Stimulated activated CD8-positive, alpha-beta memory T cell treated with anti-CD3 and anti-CD28 coated beads, Interleukin-4, amount 100 ng/mL, for 1 hour (primary cell): Measurements from ENCODE around the gene CDCP1.
"Not testable (repeated sequence)": the region's sequence is repeated elsewhere in the genome, so short reads cannot be mapped to it uniquely, and the experiment has no call there.

Experiments
- DNase-seq, 2 donors: peaks; one replicate each; pipeline ENCODE4 v3.0.0-alpha.2; 2020; ENCODE audit warnings: low read depth in 2 of 2, low spot score in 1 of 2

CDCP1 gene

GRCh38 chr3:45084820-45085816 lies 61.1 kb downstream of the CDCP1 start:
- DNase-seq = no peak

DNA sequence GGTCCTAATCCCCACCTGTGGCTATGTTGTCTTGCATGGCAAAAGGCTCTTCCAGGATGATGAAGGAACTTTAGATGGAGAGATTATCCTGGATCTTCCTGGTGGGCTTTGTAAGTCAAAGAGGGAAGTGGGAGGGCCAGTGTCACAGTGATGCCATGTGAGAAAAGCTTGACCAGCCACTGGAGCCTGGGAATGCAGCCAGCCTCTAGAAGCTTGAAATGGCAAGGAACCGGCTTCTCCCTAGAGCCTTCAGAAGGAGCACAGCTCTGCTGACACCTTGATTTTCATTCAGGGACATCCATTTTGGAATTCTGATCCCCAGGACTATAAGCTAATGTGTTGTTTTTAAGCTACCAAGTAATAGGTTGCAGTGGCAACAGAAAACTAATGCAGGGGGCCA lies 61.8 kb downstream of the CDCP1 start:
- DNase-seq = no peak

DNA sequence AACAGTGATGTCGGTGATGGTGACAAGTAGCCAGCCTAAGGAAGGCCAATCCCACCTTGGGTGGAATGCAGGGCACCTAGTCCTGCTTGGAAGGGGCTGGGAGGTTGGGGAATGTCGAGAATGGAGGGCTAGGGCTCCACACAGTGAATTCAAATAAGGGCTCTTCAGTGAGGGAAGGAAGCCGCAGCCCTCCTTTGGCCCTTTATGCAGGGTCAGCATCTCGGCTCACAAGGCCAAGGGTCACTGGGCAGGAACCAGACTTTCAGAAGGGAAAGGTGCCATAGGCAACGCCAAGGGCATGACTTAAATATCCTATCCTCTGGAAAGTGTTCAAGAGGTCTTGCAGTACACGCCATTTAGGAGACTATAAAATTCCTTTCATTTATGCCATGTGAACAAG lies 63.2 kb downstream of the CDCP1 start:
- DNase-seq = no peak

DNA sequence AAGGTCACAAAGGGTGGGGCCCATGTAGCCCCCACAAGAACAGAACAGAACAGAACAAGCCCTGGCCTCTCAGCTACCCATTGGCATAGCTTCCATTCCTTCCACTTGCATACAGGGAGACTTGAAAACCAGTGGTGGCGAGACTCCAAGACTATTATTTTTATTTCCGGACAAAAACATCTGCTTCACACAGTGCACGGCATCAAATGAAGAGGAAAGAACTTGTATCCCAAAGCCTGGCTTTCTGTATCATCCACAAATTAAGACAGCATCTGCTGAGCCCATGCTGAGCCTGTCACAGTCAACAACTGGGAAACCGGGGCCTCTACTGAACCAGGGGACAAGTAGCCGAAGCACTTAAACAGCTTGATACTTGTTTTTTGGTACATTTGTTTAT lies 64.0 kb downstream of the CDCP1 start:
- no peak for DNase-seq

- no peak for DNase-seq
Measured at GRCh38 chr3:45081506-45082141, 64.6 kb downstream of the CDCP1 start.

- DNase-seq = no peak
Measured at GRCh38 chr3:45080824-45081223, 65.4 kb downstream of the CDCP1 start.

GRCh38 chr3:45079715-45080114 lies 66.5 kb downstream of the CDCP1 start:
- no peak for DNase-seq

DNA sequence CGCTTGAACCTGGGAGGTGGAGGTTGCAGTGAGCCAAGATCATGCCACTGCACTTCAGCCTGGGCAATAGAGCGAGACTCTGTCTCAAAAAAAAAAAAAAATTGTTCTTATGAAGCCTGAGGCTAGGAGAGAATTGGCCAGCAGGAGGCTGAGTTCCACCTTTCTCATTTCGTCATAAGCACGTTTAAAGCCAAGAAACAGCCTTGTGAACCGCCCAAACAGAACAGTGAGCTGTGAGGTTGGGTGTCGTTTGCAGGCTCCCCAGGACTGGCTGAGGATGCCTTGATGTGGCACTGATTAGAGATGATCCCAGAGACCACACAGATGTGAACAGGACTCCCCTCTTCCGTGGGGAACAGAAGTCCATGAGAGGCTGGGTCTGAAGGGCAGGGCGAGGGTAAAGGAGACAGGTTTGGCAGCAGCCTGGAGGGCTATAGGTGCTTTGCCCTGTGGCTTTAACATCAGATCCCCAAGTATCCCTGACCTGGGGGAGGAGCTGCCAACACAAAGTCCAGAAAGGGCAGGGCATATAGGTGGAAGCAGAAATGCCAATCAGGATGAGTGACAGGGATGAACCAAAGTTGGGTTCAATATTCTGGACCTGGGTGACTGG lies 67.2 kb downstream of the CDCP1 start:
- DNase-seq = no peak

DNA sequence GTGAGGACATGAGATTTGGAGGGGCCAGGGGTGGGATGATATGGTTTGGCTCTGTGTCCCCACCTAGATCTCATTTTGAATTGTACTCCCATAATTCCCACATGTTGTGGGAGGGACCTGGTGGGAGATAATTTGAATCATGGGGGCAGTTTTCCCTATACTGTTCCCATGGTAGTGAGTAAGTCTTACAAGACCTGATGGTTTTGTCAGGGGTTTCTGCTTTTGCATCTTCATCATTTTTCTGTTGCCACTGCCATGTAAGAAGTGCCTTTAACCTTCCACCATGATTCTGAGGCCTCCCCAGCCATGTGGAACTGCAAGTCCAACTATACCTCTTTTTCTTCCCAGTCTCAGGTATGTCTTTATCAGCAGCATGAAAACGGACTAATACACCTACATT lies 67.9 kb downstream of the CDCP1 start:
- not testable (repeated sequence) for DNase-seq

- no peak for DNase-seq
Measured at GRCh38 chr3:45075821-45076625, 70.2 kb downstream of the CDCP1 start.

- DNase-seq = no peak
Measured at GRCh38 chr3:45071075-45071474, 75.1 kb downstream of the CDCP1 start.

DNA sequence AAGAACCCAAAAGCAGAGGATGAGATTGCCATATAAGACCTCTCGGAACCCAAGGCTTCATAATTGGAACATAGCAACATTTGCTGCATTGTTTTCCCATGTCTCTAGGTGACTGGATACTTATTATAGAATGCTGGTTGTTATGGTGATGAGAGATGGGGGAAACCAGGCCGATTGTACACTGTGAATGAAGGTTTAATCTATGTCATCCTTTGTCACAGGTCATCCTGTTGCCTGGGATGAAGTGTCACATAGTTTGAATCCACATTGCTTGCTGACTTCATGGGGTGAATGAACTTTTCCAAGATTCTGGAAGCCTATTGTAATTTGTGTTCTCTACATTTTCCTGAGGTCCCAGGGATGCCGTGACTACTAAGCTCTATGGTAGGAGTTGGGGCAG lies 78.2 kb downstream of the CDCP1 start:
- DNase-seq = no peak

DNA sequence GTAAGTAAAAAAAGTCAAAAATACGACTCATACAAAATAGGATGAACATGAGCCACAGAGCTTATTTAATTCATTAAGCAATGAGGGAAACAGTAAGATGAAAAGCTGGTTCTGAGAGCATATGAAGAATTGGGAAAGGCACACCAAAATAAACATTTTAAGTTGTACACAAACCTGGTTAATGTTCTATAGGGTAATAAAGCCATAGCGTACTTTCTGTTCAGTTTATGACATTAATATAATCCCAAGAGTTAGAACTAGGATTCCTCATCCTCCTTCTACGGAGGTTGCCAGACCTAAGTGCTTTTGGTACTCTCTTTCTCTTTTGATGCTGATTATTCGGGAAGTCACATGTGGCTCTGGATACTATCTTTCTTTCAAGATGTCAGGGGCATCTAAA lies 78.7 kb downstream of the CDCP1 start:
- no peak for DNase-seq

DNA sequence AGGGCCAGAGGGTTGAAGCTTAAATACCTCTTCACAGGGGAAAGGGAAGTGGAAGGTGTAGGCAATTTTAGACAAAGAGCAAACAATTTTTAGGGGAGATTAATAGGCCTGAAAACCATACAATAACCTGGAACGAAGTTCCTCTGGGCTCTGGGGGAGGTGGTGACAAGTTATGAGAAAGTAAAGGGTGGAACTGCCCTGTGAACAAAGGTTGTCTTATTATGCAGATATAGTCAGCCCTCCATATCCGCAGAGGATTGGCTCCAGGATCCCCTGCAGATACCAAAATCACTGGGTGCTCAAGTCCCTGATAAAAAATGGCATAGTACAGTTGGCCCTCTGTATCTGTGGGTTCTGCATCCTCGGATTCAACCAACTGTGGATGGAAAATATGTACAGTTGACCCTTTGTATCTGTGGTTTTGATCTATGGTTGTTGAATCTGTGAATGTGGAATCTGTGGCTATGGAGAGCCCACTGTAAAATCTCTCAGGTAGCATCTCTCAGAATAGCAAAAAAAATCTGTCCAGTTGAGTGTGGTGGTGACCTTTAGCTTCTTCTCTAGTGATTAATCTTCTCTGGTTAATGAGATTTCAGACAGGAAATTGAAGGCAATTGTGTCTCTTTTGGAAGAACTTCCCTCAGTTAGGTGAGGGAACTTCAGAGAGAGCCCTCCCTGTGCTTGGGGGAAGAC lies 79.9 kb downstream of the CDCP1 start:
- DNase-seq = no peak

DNA sequence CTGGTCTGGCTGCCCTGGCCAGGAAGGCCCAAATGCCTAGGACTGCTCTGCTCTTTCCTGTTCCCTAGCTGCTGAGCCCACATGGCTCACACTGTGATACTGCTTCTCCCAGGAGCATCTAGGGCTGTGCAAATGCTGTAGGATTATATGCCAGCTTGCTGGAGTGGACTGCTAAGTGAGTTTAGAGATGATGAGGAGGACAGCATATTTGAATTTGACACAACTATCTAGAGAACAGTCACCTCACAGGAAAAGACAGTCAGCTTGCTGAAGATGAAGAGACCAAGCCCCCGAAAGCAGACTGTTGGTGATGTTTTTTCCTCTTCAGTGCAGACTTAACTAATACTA lies 80.8 kb downstream of the CDCP1 start:
- DNase-seq = no peak

GRCh38 chr3:45064512-45065372 lies 81.4 kb downstream of the CDCP1 start:
- DNase-seq = no peak

- DNase-seq = no peak
Measured at GRCh38 chr3:45062697-45063070, 83.5 kb downstream of the CDCP1 start.

DNA sequence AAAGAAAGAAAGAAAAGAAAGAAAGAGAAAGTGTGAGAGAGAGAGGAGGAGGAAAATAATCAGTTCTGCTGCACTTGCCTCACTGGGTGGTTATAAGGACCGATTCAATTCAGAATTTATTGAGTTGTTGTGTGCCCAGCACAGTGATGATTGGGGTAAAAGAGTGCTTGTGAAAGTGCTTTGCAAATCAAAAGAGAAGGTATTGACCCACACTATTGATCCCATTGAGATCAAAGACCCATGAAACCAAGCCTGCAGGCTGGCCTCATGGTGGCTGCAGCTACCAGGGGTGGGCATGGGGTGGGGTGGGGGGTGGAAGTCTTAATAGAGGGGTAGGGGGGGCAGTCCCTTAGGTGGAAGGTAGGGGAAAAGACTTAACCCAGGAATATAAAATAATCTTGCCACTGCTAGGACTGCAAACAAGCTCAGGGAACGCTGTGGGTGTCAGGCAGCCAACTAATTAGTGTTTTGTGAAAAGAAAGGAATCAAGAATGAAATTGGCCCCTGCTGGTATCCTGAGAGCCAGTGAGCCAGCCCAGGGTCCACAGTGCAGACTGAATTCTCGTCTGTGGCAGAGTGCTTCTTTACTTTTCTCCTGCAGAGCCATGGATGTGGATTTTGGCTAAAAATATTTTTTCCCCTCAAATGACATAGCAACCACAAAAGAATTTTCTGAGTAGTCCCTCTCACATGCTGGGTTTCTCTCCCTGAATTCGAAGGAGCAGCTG lies 85.8 kb downstream of the CDCP1 start:
- no peak for DNase-seq

GRCh38 chr3:45059132-45059531 lies 87.0 kb downstream of the CDCP1 start:
- DNase-seq = no peak
